OCI-LY1 (cell line): ENCODE measurements around the gene PTPRR.

Experiments
- EZH2 ChIP-seq: fragments of 200-600 bp; sonication (generic), shearing (Covaris generic); IDR thresholded peaks from 2 replicates; pipeline ENCODE4 v1.8.0; 2017; ENCODE audit warnings: borderline replicate concordance, mixed run types, mild to moderate bottlenecking, antibody characterized with exemption, low read length, moderate library complexity, mixed read lengths
- TF ChIP-seq, protein P1 (sequence below): fragments of 200-600 bp; sonication (generic), shearing (Covaris generic); IDR thresholded peaks from 2 replicates; pipeline ENCODE4 v1.5.1; 2017; ENCODE audit warnings: mild to moderate bottlenecking, antibody characterized with exemption, low read length, moderate library complexity, mixed read lengths

DNA sequence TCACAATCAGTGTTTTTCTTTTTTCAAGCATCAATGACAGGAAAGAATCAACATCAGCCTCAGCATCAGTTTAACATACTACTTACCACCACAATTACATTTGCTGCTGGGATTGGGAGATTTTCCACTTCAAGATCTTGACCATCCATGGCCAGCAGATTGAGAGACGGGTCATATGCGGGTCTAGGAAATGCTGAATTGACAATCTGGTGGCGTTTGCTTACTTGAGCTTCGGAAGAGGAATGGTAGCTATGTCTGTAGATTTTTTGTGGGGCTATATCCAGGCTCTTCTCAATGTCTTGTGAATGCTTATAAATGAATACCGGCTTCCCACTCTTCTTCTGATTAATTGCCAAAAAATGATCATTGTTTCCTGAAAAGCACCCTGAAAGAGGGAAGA, 27.9 kb downstream of the PTPRR start:
- TF ChIP-seq, protein P1, sequence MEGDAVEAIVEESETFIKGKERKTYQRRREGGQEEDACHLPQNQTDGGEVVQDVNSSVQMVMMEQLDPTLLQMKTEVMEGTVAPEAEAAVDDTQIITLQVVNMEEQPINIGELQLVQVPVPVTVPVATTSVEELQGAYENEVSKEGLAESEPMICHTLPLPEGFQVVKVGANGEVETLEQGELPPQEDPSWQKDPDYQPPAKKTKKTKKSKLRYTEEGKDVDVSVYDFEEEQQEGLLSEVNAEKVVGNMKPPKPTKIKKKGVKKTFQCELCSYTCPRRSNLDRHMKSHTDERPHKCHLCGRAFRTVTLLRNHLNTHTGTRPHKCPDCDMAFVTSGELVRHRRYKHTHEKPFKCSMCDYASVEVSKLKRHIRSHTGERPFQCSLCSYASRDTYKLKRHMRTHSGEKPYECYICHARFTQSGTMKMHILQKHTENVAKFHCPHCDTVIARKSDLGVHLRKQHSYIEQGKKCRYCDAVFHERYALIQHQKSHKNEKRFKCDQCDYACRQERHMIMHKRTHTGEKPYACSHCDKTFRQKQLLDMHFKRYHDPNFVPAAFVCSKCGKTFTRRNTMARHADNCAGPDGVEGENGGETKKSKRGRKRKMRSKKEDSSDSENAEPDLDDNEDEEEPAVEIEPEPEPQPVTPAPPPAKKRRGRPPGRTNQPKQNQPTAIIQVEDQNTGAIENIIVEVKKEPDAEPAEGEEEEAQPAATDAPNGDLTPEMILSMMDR: no peak
- no peak for TF ChIP-seq EZH2
